ENCODE measurements around the gene DPM1. TPM values are rescaled to one million over a fixed set of nuclear protein-coding genes. Genes with fewer than 3 reads are reported as not detected.

DPM1 gene
- total and polyA plus RNA-seq, 2 donors from 2014 or later = 32.4 to 53.2 TPM

- DNase-seq (no peak), FAIRE-seq (no peak)
- intact Hi-C loops (cut with DNase I) = loop anchor here (10.0 kb wide), 2 partner anchors 60 to 130 kb away; partner anchors contain the start of gene BCAS4
- no peak overlapping the region for H3K27ac ChIP-seq (ENCODE audit: low read depth in 2 of 2, low read length in 2 of 2)
- H3K9ac ChIP-seq (ENCODE audit: low read length in 3 of 3) = no peak overlapping the region
- H3K4me1 ChIP-seq (ENCODE audit: control insufficient read depth in 2 of 3, insufficient read depth in 2 of 3, low read depth in 1 of 3, low read length in 3 of 3) = peaks cover 3 to 15% (median 12%) of the 10 kb centered on the region in 3 donors
- no peaks in the 10 kb centered on the region for H3K9me3 ChIP-seq (ENCODE audit: control insufficient read depth in 2 of 3, insufficient read depth in 1 of 3, low read length in 3 of 3)
- TF ChIP-seq CTCF (IDR thresholded peaks at IDR 0.05; ENCODE audit: borderline replicate concordance, extremely low read depth, insufficient read depth) = no peak
- no peaks in the 10 kb centered on the region for H3K36me3 ChIP-seq (ENCODE audit: control insufficient read depth in 2 of 3, insufficient read depth in 3 of 3, low read length in 3 of 3)
- no peaks in the 10 kb centered on the region for H3K27me3 ChIP-seq (ENCODE audit: control insufficient read depth, insufficient read depth, low read length)
- H3K4me3 ChIP-seq (ENCODE audit: low read length in 3 of 3) = no peak overlapping the region
Observed at GRCh38 chr20:50924261-50924920, 33.9 kb downstream of the DPM1 start.

- intact Hi-C loops (cut with DNase I) = loop anchor here (10.0 kb wide), 2 partner anchors 57 to 127 kb away; partner anchors contain the start of gene BCAS4
- no peak overlapping the region for H3K27ac ChIP-seq (ENCODE audit: low read depth in 2 of 2, low read length in 2 of 2)
- no peaks in the 10 kb centered on the region for H3K27me3 ChIP-seq (ENCODE audit: control insufficient read depth, insufficient read depth, low read length)
- FAIRE-seq = no peak
- peaks cover 0 to 21% (median 9%) of the 10 kb centered on the region in 3 donors for H3K4me1 ChIP-seq (ENCODE audit: control insufficient read depth in 2 of 3, insufficient read depth in 2 of 3, low read depth in 1 of 3, low read length in 3 of 3)
- H3K4me3 ChIP-seq (ENCODE audit: low read length in 3 of 3) = no peak overlapping the region
- no peak for DNase-seq
- TF ChIP-seq CTCF (IDR thresholded peaks at IDR 0.05; ENCODE audit: borderline replicate concordance, extremely low read depth, insufficient read depth) = no peak
- H3K9me3 ChIP-seq (ENCODE audit: control insufficient read depth in 2 of 3, insufficient read depth in 1 of 3, low read length in 3 of 3) = no peaks in the 10 kb centered on the region
- H3K9ac ChIP-seq (ENCODE audit: low read length in 3 of 3) = no peak overlapping the region
- no peaks in the 10 kb centered on the region for H3K36me3 ChIP-seq (ENCODE audit: control insufficient read depth in 2 of 3, insufficient read depth in 3 of 3, low read length in 3 of 3)
Observed at GRCh38 chr20:50921803-50922501, 36.4 kb downstream of the DPM1 start.

GRCh38 chr20:50920997-50921396 is 37.3 kb downstream of the DPM1 start:
- Histone ChIP-seq H3K36me3 (ENCODE audit: control insufficient read depth in 2 of 3, insufficient read depth in 3 of 3, low read length in 3 of 3) (no peaks in the 10 kb centered on the region), H3K4me3 (ENCODE audit: low read length in 3 of 3) (no peak overlapping the region), H3K27ac (ENCODE audit: low read depth in 2 of 2, low read length in 2 of 2) (no peak overlapping the region), H3K9ac (ENCODE audit: low read length in 3 of 3) (no peak overlapping the region), H3K4me1 (ENCODE audit: control insufficient read depth in 2 of 3, insufficient read depth in 2 of 3, low read depth in 1 of 3, low read length in 3 of 3) (peaks cover 0 to 21% (median 14%) of the 10 kb centered on the region in 3 donors), H3K9me3 (ENCODE audit: control insufficient read depth in 2 of 3, insufficient read depth in 1 of 3, low read length in 3 of 3) (no peaks in the 10 kb centered on the region), H3K27me3 (ENCODE audit: control insufficient read depth, insufficient read depth, low read length) (no peaks in the 10 kb centered on the region)
- DNase-seq (no peak), FAIRE-seq (no peak)
- intact Hi-C loops (cut with DNase I) = loop anchor here (10.0 kb wide), 2 partner anchors 56 to 126 kb away; partner anchors contain the start of gene BCAS4
- TF ChIP-seq CTCF (IDR thresholded peaks at IDR 0.05; ENCODE audit: borderline replicate concordance, extremely low read depth, insufficient read depth) = no peak

Data from kidney (tissue), 14 donors.